BLaER1 (cell line): Measurements from ENCODE around the gene PFKFB4.
"Not testable (repeated sequence)": the region's sequence is repeated elsewhere in the genome, so short reads cannot be mapped to it uniquely, and the experiment has no call there.

ENCODE experiments used
- H3K27ac ChIP-seq: shearing (Covaris generic); formaldehyde crosslinking; 2 replicates; pipeline ENCODE4 v1.8.1; 2022
- H3K27me3 ChIP-seq: shearing (Covaris generic); formaldehyde crosslinking; 2 replicates; pipeline ENCODE4 v1.8.1; 2022
- H3K36me3 ChIP-seq: shearing (Covaris generic); formaldehyde crosslinking; 2 replicates; pipeline ENCODE4 v1.8.1; 2022
- H3K4me1 ChIP-seq: shearing (Covaris generic); formaldehyde crosslinking; 2 replicates; pipeline ENCODE4 v1.8.1; 2022
- H3K4me2 ChIP-seq: shearing (Covaris generic); formaldehyde crosslinking; 2 replicates; pipeline ENCODE4 v1.8.1; 2022
- H3K4me3 ChIP-seq: shearing (Covaris generic); formaldehyde crosslinking; 2 replicates; pipeline ENCODE4 v1.8.1; 2022
- H3K9ac ChIP-seq: shearing (Covaris generic); formaldehyde crosslinking; 2 replicates; pipeline ENCODE4 v1.8.1; 2022
- H3K9me3 ChIP-seq: shearing (Covaris generic); formaldehyde crosslinking; 2 replicates; pipeline ENCODE4 v1.8.1; 2022
- H4K20me1 ChIP-seq: shearing (Covaris generic); formaldehyde crosslinking; 2 replicates; pipeline ENCODE4 v1.8.1; 2022
- Cebpa-rat ChIP-seq: shearing (Covaris generic); IDR thresholded peaks from 2 replicates; pipeline ENCODE4 v1.8.1; 2022

Gene PFKFB4

GRCh38 chr3:48536116-48536515 lies 20.5 kb downstream of the PFKFB4 start:
- H3K9ac ChIP-seq, result no peak overlapping the region
- H4K20me1 ChIP-seq, result peaks cover 43% of the 10 kb centered on the region; the same call in 1 of the 2 replicates
- no peak overlapping the region for H3K4me2 ChIP-seq
- TF ChIP-seq Cebpa-rat, result no peak
- H3K4me3 ChIP-seq, result no peak overlapping the region
- no peaks in the 10 kb centered on the region for H3K9me3 ChIP-seq
- no peak overlapping the region for H3K27ac ChIP-seq
- 0 out of 2 replicates have a peak, but pooled peaks cover 3% of the 10 kb centered on the region for H3K4me1 ChIP-seq
- no peaks in the 10 kb centered on the region for H3K27me3 ChIP-seq
- H3K36me3 ChIP-seq, result peaks cover 100% of the 10 kb centered on the region

GRCh38 chr3:48535578-48535977 lies 21.0 kb downstream of the PFKFB4 start:
- no peak overlapping the region for H3K4me2 ChIP-seq
- no peaks in the 10 kb centered on the region for H3K9me3 ChIP-seq
- TF ChIP-seq Cebpa-rat, result no peak
- H3K9ac ChIP-seq, result no peak overlapping the region
- peaks cover 46% of the 10 kb centered on the region; the same call in 1 of the 2 replicates for H4K20me1 ChIP-seq
- H3K4me3 ChIP-seq, result no peak overlapping the region
- H3K27ac ChIP-seq, result no peak overlapping the region
- no peaks in the 10 kb centered on the region for H3K4me1 ChIP-seq
- H3K36me3 ChIP-seq, result peaks cover 100% of the 10 kb centered on the region
- no peaks in the 10 kb centered on the region for H3K27me3 ChIP-seq

GRCh38 chr3:48532977-48533337 lies 23.6 kb downstream of the PFKFB4 start:
- H3K4me1 ChIP-seq, result no peaks in the 10 kb centered on the region
- no peak overlapping the region for H3K4me3 ChIP-seq
- peaks cover 25% of the 10 kb centered on the region; the same call in 1 of the 2 replicates for H4K20me1 ChIP-seq
- no peak overlapping the region for H3K9ac ChIP-seq
- no peak overlapping the region for H3K4me2 ChIP-seq
- no peaks in the 10 kb centered on the region for H3K27me3 ChIP-seq
- no peak for TF ChIP-seq Cebpa-rat
- no peak overlapping the region for H3K27ac ChIP-seq
- H3K36me3 ChIP-seq, result peaks cover 99% of the 10 kb centered on the region
- H3K9me3 ChIP-seq, result no peaks in the 10 kb centered on the region

GRCh38 chr3:48532271-48532976 lies 24.2 kb downstream of the PFKFB4 start:
- TF ChIP-seq Cebpa-rat, result no peak
- Histone ChIP-seq H3K27ac (no peak overlapping the region), H3K4me2 (no peak overlapping the region), H3K27me3 (no peaks in the 10 kb centered on the region), H3K36me3 (peaks cover 99% of the 10 kb centered on the region), H3K4me1 (no peaks in the 10 kb centered on the region), H4K20me1 (peaks cover 21% of the 10 kb centered on the region; the same call in 1 of the 2 replicates), H3K4me3 (no peak overlapping the region), H3K9me3 (no peaks in the 10 kb centered on the region), H3K9ac (no peak overlapping the region)

GRCh38 chr3:48530701-48531100 lies 25.9 kb downstream of the PFKFB4 start:
- H3K9me3 ChIP-seq, H4K20me1 ChIP-seq, H3K27ac ChIP-seq, H3K27me3 ChIP-seq, H3K4me3 ChIP-seq, H3K9ac ChIP-seq, H3K4me2 ChIP-seq, H3K4me1 ChIP-seq: not testable (repeated sequence)
- peaks cover 99% of the 10 kb centered on the region for H3K36me3 ChIP-seq

- no peak overlapping the region for H3K27ac ChIP-seq
- H3K4me3 ChIP-seq, result no peak overlapping the region
- no peak for TF ChIP-seq Cebpa-rat
- peaks cover 18% of the 10 kb centered on the region for H3K4me1 ChIP-seq
- H3K4me2 ChIP-seq, result no peak overlapping the region
- no peaks in the 10 kb centered on the region for H3K9me3 ChIP-seq
- H4K20me1 ChIP-seq, result 0 out of 2 replicates have a peak, but pooled peaks cover 4% of the 10 kb centered on the region
- H3K9ac ChIP-seq, result no peak overlapping the region
- H3K27me3 ChIP-seq, result no peaks in the 10 kb centered on the region
- peaks cover 99% of the 10 kb centered on the region for H3K36me3 ChIP-seq
Measured at GRCh38 chr3:48528754-48529153, 27.8 kb downstream of the PFKFB4 start.

- Histone ChIP-seq H3K4me2 (no peak overlapping the region), H3K27me3 (no peaks in the 10 kb centered on the region), H3K27ac (no peak overlapping the region), H3K4me1 (peaks cover 24% of the 10 kb centered on the region), H3K36me3 (peaks cover 99% of the 10 kb centered on the region), H3K4me3 (no peak overlapping the region), H3K9ac (no peak overlapping the region), H3K9me3 (no peaks in the 10 kb centered on the region), H4K20me1 (0 out of 2 replicates have a peak, but pooled peaks cover 4% of the 10 kb centered on the region)
- TF ChIP-seq Cebpa-rat, result no peak
Measured at GRCh38 chr3:48528048-48528447, 28.6 kb downstream of the PFKFB4 start.

GRCh38 chr3:48524970-48525369 lies 31.6 kb downstream of the PFKFB4 start:
- Histone ChIP-seq H3K27ac (peak overlapping the region; percentile 24; the same call in 1 of the 2 replicates), H3K9ac (no peak overlapping the region), H3K27me3 (no peaks in the 10 kb centered on the region), H3K36me3 (peaks cover 97% of the 10 kb centered on the region), H3K9me3 (no peaks in the 10 kb centered on the region), H3K4me3 (no peak overlapping the region), H4K20me1 (peaks cover 14% of the 10 kb centered on the region), H3K4me2 (peak overlapping the region; percentile 21; the same call in 1 of the 2 replicates), H3K4me1 (peaks cover 52% of the 10 kb centered on the region)
- TF ChIP-seq Cebpa-rat, result no peak

GRCh38 chr3:48521635-48522034 lies 35.0 kb downstream of the PFKFB4 start:
- H3K27ac ChIP-seq, result no peak overlapping the region
- H3K4me3 ChIP-seq, result no peak overlapping the region
- no peak for TF ChIP-seq Cebpa-rat
- H3K4me2 ChIP-seq, result no peak overlapping the region
- peaks cover 45% of the 10 kb centered on the region for H4K20me1 ChIP-seq
- H3K4me1 ChIP-seq, result peaks cover 83% of the 10 kb centered on the region
- no peak overlapping the region for H3K9ac ChIP-seq
- H3K27me3 ChIP-seq, result no peaks in the 10 kb centered on the region
- peaks cover 96% of the 10 kb centered on the region for H3K36me3 ChIP-seq
- H3K9me3 ChIP-seq, result no peaks in the 10 kb centered on the region

- no peak for TF ChIP-seq Cebpa-rat
- Histone ChIP-seq H3K36me3 (peaks cover 77% of the 10 kb centered on the region), H3K4me1 (peaks cover 94% of the 10 kb centered on the region), H3K4me3 (no peak overlapping the region), H3K4me2 (peak overlapping the region; percentile 47), H3K9me3 (no peaks in the 10 kb centered on the region), H4K20me1 (peaks cover 56% of the 10 kb centered on the region), H3K9ac (no peak overlapping the region), H3K27me3 (no peaks in the 10 kb centered on the region), H3K27ac (peak overlapping the region; percentile 30; the same call in 1 of the 2 replicates)
Measured at GRCh38 chr3:48519277-48519643, 37.3 kb downstream of the PFKFB4 start.
